ENCODE results near the gene PKD1L1. TPM values are rescaled to one million over a fixed set of nuclear protein-coding genes. Genes with fewer than 3 reads are reported as not detected.
A peak's percentile ranks its signal among the peaks of the same experiment; 100 is the strongest.

Gene PKD1L1
- total and polyA plus RNA-seq, 2 donors (not counting 1 experiment from before 2014, with no cell fraction given) = 0.59 to 0.70 TPM

DNA sequence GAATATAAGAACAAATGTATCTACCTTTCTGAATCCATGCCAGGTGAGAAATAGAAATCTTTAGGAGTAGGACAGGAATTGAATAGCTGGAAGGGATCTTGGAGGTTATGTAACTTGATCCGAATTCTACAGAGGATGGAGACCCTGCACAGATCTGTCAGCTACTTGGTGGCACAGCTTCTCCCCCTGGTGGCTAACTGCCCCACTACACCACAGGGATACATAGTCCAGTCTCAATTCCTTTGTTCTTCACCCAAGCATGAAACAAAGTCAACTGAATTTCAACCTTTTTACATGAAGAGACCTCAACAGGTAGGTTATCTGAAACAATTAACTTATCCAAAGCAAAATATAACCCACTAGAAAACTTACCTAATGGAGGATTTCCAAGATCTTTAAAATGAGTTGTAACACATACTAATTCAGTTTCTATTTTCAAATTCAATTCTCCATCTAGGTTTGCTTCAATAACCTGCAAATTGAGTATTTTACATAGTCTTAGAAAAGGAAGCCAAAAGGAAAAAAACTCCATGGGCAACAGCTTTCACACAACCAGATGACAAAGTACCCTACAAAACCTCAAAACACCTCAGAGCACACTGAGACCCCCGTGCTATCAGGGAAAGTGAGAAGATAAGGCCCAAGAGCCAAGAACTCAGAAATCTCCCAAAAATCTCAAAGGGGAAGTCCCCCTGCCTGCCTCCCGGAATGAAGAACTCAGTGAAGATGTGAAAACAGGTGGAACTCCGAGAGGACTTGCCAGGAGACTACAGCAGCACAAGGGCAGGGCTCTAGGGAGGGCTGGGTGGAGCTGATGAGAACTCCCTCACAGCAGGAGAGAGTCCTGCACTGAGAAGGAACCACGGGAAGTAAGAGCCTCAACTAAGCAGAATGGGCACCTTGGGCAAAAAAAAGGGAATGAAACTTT lies 20.8 kb upstream of the PKD1L1 start:
- no peak overlapping the region for H3K4me2 ChIP-seq (replicated peaks; ENCODE audit: low read depth, low read length, poor library complexity, severe bottlenecking)
- H3K4me1 ChIP-seq (ENCODE audit: control insufficient read depth in 2 of 2, insufficient read depth in 2 of 2, low read length in 2 of 2) = peaks cover 0 to 4% of the 10 kb centered on the region in 2 donors
- POLR2A ChIA-PET = interaction anchor here (0.5 kb wide), 1 partner anchor 115 kb away, joined by 6 read pairs; no protein-coding TSS in a partner anchor
- no peaks in the 10 kb centered on the region for H3K27me3 Mint-ChIP-seq
- H4K20me1 ChIP-seq (ENCODE audit: control insufficient read depth, insufficient read depth, low read length, poor library complexity, severe bottlenecking) = peaks cover 8% of the 10 kb centered on the region
- H3K27me3 ChIP-seq (replicated peaks in 1 of 4; ENCODE audit: control extremely low read depth in 1 of 4, control insufficient read depth in 3 of 4, insufficient read depth in 4 of 4, low read length in 3 of 4) = no peaks in the 10 kb centered on the region
- no peak overlapping the region for H3K9ac ChIP-seq (ENCODE audit: low read length)
- H2AFZ ChIP-seq (ENCODE audit: insufficient read depth, low read depth, low read length, poor library complexity, severe bottlenecking) = no peak overlapping the region
- H3K4me3 Mint-ChIP-seq = no peak overlapping the region
- H3K27ac Mint-ChIP-seq = no peak overlapping the region
- DNase-seq (peak; percentile 62), ATAC-seq (ENCODE audit: low read depth) (peak; percentile 71)
- H3K27ac ChIP-seq (ENCODE audit: low read length in 2 of 2) = no peak overlapping the region
- peaks cover 4% of the 10 kb centered on the region for H3K79me2 ChIP-seq (ENCODE audit: control insufficient read depth, insufficient read depth, low read length)
- no peaks in the 10 kb centered on the region for H3K9me3 Mint-ChIP-seq (ENCODE audit: insufficient read depth)
- H3K4me1 Mint-ChIP-seq = peaks cover 8% of the 10 kb centered on the region
- peaks cover 11 to 82% of the 10 kb centered on the region in 2 experiments for H3K36me3 ChIP-seq (replicated peaks in 1 of 2; ENCODE audit: control extremely low read depth in 1 of 2, control insufficient read depth in 1 of 2, extremely low read depth in 1 of 2, insufficient read depth in 2 of 2, low read length in 1 of 2)
- H3K4me3 ChIP-seq (ENCODE audit: control extremely low read depth in 1 of 5, extremely low read depth in 1 of 5, insufficient read depth in 1 of 5, low read depth in 2 of 5, low read length in 4 of 5) = no peak overlapping the region
- H3K9me3 ChIP-seq (ENCODE audit: control extremely low read depth in 1 of 3, control insufficient read depth in 2 of 3, insufficient read depth in 1 of 3, low read length in 2 of 3) = no peaks in the 10 kb centered on the region
- 94% methylated on average over 3 of the region's 5 CpGs for WGBS (ENCODE audit: insufficient coverage)
- TF ChIP-seq EZH2 (IDR thresholded peaks at IDR 0.05; ENCODE audit: borderline replicate concordance, insufficient read depth, low read depth, low read length, poor library complexity, severe bottlenecking) = no peak
- TF ChIP-seq, protein P1, sequence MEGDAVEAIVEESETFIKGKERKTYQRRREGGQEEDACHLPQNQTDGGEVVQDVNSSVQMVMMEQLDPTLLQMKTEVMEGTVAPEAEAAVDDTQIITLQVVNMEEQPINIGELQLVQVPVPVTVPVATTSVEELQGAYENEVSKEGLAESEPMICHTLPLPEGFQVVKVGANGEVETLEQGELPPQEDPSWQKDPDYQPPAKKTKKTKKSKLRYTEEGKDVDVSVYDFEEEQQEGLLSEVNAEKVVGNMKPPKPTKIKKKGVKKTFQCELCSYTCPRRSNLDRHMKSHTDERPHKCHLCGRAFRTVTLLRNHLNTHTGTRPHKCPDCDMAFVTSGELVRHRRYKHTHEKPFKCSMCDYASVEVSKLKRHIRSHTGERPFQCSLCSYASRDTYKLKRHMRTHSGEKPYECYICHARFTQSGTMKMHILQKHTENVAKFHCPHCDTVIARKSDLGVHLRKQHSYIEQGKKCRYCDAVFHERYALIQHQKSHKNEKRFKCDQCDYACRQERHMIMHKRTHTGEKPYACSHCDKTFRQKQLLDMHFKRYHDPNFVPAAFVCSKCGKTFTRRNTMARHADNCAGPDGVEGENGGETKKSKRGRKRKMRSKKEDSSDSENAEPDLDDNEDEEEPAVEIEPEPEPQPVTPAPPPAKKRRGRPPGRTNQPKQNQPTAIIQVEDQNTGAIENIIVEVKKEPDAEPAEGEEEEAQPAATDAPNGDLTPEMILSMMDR (IDR thresholded peaks at IDR 0.05) = peak; percentile 91
- intact Hi-C loops (cut with micrococcal nuclease) = loop anchor here (1.0 kb wide), 2 partner anchors 24 to 703 kb away; no protein-coding TSS in a partner anchor
- CTCF ChIA-PET = interaction anchor here (0.7 to 4.6 kb wide), 10 partner anchors 9 to 703 kb away, joined by 3 to 26 read pairs (median 6); partner anchors contain the start of gene PKD1L1

GRCh38 chr7:47967708-47968107 lies 19.4 kb upstream of the PKD1L1 start:
- Histone ChIP-seq H3K4me1 (ENCODE audit: control insufficient read depth in 2 of 2, insufficient read depth in 2 of 2, low read length in 2 of 2) (peaks cover 0 to 4% of the 10 kb centered on the region in 2 donors), H4K20me1 (ENCODE audit: control insufficient read depth, insufficient read depth, low read length, poor library complexity, severe bottlenecking) (peaks cover 8% of the 10 kb centered on the region), H3K4me2 (replicated peaks; ENCODE audit: low read depth, low read length, poor library complexity, severe bottlenecking) (no peak overlapping the region), H3K27ac (ENCODE audit: low read length in 2 of 2) (no peak overlapping the region), H2AFZ (ENCODE audit: insufficient read depth, low read depth, low read length, poor library complexity, severe bottlenecking) (no peak overlapping the region), H3K4me3 (ENCODE audit: control extremely low read depth in 1 of 5, extremely low read depth in 1 of 5, insufficient read depth in 1 of 5, low read depth in 2 of 5, low read length in 4 of 5) (no peak overlapping the region), H3K9ac (ENCODE audit: low read length) (no peak overlapping the region), H3K79me2 (ENCODE audit: control insufficient read depth, insufficient read depth, low read length) (peaks cover 3% of the 10 kb centered on the region), H3K27me3 (replicated peaks in 1 of 4; ENCODE audit: control extremely low read depth in 1 of 4, control insufficient read depth in 3 of 4, insufficient read depth in 4 of 4, low read length in 3 of 4) (no peaks in the 10 kb centered on the region), H3K36me3 (replicated peaks in 1 of 2; ENCODE audit: control extremely low read depth in 1 of 2, control insufficient read depth in 1 of 2, extremely low read depth in 1 of 2, insufficient read depth in 2 of 2, low read length in 1 of 2) (peaks cover 4 to 77% of the 10 kb centered on the region in 2 experiments), H3K9me3 (ENCODE audit: control extremely low read depth in 1 of 3, control insufficient read depth in 2 of 3, insufficient read depth in 1 of 3, low read length in 2 of 3) (no peaks in the 10 kb centered on the region)
- ATAC-seq (ENCODE audit: low read depth) = no peak
- no CpG with 5 or more reads among the region's 2 CpGs for WGBS (ENCODE audit: insufficient coverage)
- no peak for DNase-seq
- Mint-ChIP-seq H3K27me3 (no peaks in the 10 kb centered on the region), H3K27ac (no peak overlapping the region), H3K4me3 (no peak overlapping the region), H3K9me3 (ENCODE audit: insufficient read depth) (no peaks in the 10 kb centered on the region), H3K4me1 (peaks cover 8% of the 10 kb centered on the region)
- intact Hi-C loops (cut with micrococcal nuclease) = no loop called here
- ChIA-PET POLR2A (no interaction called here), CTCF (interaction anchor here (1.2 to 4.6 kb wide), 3 partner anchors 10 to 702 kb away, joined by 4 to 26 read pairs (median 10); no protein-coding TSS in a partner anchor)
- TF ChIP-seq, protein P1 (IDR thresholded peaks at IDR 0.05) = no peak
- no peak for TF ChIP-seq EZH2 (IDR thresholded peaks at IDR 0.05; ENCODE audit: borderline replicate concordance, insufficient read depth, low read depth, low read length, poor library complexity, severe bottlenecking)

Measured in B cell (primary cell).